ENCODE results near the gene LRRC4B.

GRCh38 chr19:50513746-50514345 lies 54.4 kb downstream of the LRRC4B start, which contains the start of gene ASPDH:
- TF ChIP-seq, protein P1, sequence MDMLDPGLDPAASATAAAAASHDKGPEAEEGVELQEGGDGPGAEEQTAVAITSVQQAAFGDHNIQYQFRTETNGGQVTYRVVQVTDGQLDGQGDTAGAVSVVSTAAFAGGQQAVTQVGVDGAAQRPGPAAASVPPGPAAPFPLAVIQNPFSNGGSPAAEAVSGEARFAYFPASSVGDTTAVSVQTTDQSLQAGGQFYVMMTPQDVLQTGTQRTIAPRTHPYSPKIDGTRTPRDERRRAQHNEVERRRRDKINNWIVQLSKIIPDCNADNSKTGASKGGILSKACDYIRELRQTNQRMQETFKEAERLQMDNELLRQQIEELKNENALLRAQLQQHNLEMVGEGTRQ (IDR thresholded peaks at IDR 0.05; ENCODE audit: low read depth, low read length), result no peak
- TF ChIP-seq, protein P2, sequence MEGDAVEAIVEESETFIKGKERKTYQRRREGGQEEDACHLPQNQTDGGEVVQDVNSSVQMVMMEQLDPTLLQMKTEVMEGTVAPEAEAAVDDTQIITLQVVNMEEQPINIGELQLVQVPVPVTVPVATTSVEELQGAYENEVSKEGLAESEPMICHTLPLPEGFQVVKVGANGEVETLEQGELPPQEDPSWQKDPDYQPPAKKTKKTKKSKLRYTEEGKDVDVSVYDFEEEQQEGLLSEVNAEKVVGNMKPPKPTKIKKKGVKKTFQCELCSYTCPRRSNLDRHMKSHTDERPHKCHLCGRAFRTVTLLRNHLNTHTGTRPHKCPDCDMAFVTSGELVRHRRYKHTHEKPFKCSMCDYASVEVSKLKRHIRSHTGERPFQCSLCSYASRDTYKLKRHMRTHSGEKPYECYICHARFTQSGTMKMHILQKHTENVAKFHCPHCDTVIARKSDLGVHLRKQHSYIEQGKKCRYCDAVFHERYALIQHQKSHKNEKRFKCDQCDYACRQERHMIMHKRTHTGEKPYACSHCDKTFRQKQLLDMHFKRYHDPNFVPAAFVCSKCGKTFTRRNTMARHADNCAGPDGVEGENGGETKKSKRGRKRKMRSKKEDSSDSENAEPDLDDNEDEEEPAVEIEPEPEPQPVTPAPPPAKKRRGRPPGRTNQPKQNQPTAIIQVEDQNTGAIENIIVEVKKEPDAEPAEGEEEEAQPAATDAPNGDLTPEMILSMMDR (conservative IDR thresholded peaks at IDR 0.05; ENCODE audit: low read depth, low read length), result no peak
- TF ChIP-seq POLR2A (IDR thresholded peaks at IDR 0.05; ENCODE audit: low read depth, low read length), result no peak
- TF ChIP-seq, protein P3, sequence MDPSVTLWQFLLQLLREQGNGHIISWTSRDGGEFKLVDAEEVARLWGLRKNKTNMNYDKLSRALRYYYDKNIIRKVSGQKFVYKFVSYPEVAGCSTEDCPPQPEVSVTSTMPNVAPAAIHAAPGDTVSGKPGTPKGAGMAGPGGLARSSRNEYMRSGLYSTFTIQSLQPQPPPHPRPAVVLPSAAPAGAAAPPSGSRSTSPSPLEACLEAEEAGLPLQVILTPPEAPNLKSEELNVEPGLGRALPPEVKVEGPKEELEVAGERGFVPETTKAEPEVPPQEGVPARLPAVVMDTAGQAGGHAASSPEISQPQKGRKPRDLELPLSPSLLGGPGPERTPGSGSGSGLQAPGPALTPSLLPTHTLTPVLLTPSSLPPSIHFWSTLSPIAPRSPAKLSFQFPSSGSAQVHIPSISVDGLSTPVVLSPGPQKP (IDR thresholded peaks at IDR 0.05; ENCODE audit: borderline replicate concordance, low read depth, low read length), result no peak
- TF ChIP-seq CEBPB (IDR thresholded peaks at IDR 0.05; ENCODE audit: low read depth, low read length), result no peak
- TF ChIP-seq MXI1 (IDR thresholded peaks at IDR 0.05; ENCODE audit: borderline replicate concordance, low read depth, low read length), result no peak
- TF ChIP-seq SMC3 (IDR thresholded peaks at IDR 0.05; ENCODE audit: low read depth, low read length), result no peak
- no peak for TF ChIP-seq CHD1 (IDR thresholded peaks at IDR 0.05; ENCODE audit: low read depth, low read length)
- no peak for TF ChIP-seq RAD21 (IDR thresholded peaks at IDR 0.05; ENCODE audit: low read length)
- TF ChIP-seq MAZ (IDR thresholded peaks at IDR 0.05; ENCODE audit: borderline replicate concordance, low read depth, low read length), result no peak
- no peak for TF ChIP-seq NFE2L2 (IDR thresholded peaks at IDR 0.05; ENCODE audit: low read depth, low read length)
- no peak for TF ChIP-seq RFX5 (IDR thresholded peaks at IDR 0.05; ENCODE audit: low read depth, low read length)
- no peak for TF ChIP-seq FOS (IDR thresholded peaks at IDR 0.05; ENCODE audit: low read depth, low read length)
- no peak for TF ChIP-seq RCOR1 (IDR thresholded peaks at IDR 0.05; ENCODE audit: insufficient replicate concordance, low read length)

All from IMR-90 (cell line).